AG04450 (cell line): ENCODE data around the gene EDRF1. TPM values are rescaled to one million over a fixed set of nuclear protein-coding genes. Genes with fewer than 3 reads are reported as not detected.

Experiments used
- CTCF ChIA-PET: fragments of 300-600, 350-600 bp; formaldehyde crosslinking; extraction: SDS; loops from one replicate; lab custom pipeline; 2022; ENCODE audit warnings: antibody characterized with exemption, inconsistent platforms; lab: Charles Lee
- POLR2A ChIA-PET: fragments of 350-600 bp; formaldehyde crosslinking; extraction: SDS; loops from one replicate; lab custom pipeline; 2021; ENCODE audit warnings: antibody characterized with exemption, inconsistent platforms; lab: Yijun Ruan, JAX
- DNase-seq: peaks from one replicate; pipeline ENCODE4 v3.0.0-alpha.2; 2011; ENCODE audit warnings: low read depth, low spot score
- H3K27ac ChIP-seq: one replicate; pipeline ENCODE4 v1.5.1; 2012; ENCODE audit warnings: low read depth, low read length, control low read depth
- H3K27me3 ChIP-seq: one replicate; pipeline ENCODE4 v1.6.0; 2012; ENCODE audit warnings: low read length; ENCODE audit not compliant: control insufficient read depth, insufficient read depth
- H3K4me3 ChIP-seq: 2 replicates; pipeline ENCODE4 v1.5.1; 2011; ENCODE audit warnings: mild to moderate bottlenecking, low read depth, low read length, control low read depth
- H3K9me3 ChIP-seq: 2 replicates; pipeline ENCODE4 v1.5.1; 2012; ENCODE audit warnings: low read length; ENCODE audit not compliant: control insufficient read depth, insufficient read depth
- polyA plus RNA-seq: library from polyadenylated mRNA; depleted of rRNA; stranded (reverse); fragments of >200 nt; gene quantifications from 2 replicates; pipeline ENCODE4 v1.2.3, GENCODE V29; 2011
- TF ChIP-seq, protein P1 (sequence below): IDR thresholded peaks from 2 replicates; pipeline ENCODE4 v1.5.1; 2011; ENCODE audit warnings: low read depth, low read length, control low read depth, inconsistent platforms

The EDRF1 gene
- polyA plus RNA-seq, 1 experiment, result 27.4 TPM

DNA sequence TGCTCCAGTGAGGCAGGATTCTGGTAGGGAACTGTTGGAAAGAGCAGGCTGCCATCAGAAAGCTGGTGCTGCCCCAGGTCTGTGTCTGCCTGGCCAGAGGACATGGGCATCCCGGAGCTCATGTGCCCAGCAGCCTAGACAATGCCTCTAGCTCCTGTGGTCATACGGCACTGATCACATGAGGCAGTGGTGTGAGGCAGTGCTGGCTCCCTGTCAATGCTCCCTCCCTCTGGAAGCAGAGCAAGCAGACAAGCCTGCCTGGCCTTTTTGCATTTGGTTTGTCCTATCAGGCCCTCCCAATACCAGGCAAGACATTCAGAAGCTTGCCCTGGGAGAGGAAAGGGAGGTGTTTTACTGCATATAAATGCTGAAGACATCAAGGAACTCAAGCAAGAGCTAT is 75.6 kb downstream of the EDRF1 start:
- DNase-seq, result no peak
- H3K4me3 ChIP-seq, result no peak overlapping the region
- no peaks in the 10 kb centered on the region for H3K9me3 ChIP-seq
- H3K27me3 ChIP-seq, result no peaks in the 10 kb centered on the region
- ChIA-PET CTCF (no interaction called here), POLR2A (interaction anchor here (0.6 kb wide), 1 partner anchor 9 kb away, joined by 3 read pairs; no protein-coding TSS in a partner anchor)
- TF ChIP-seq, protein P1, sequence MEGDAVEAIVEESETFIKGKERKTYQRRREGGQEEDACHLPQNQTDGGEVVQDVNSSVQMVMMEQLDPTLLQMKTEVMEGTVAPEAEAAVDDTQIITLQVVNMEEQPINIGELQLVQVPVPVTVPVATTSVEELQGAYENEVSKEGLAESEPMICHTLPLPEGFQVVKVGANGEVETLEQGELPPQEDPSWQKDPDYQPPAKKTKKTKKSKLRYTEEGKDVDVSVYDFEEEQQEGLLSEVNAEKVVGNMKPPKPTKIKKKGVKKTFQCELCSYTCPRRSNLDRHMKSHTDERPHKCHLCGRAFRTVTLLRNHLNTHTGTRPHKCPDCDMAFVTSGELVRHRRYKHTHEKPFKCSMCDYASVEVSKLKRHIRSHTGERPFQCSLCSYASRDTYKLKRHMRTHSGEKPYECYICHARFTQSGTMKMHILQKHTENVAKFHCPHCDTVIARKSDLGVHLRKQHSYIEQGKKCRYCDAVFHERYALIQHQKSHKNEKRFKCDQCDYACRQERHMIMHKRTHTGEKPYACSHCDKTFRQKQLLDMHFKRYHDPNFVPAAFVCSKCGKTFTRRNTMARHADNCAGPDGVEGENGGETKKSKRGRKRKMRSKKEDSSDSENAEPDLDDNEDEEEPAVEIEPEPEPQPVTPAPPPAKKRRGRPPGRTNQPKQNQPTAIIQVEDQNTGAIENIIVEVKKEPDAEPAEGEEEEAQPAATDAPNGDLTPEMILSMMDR, result no peak
- no peak overlapping the region for H3K27ac ChIP-seq

DNA sequence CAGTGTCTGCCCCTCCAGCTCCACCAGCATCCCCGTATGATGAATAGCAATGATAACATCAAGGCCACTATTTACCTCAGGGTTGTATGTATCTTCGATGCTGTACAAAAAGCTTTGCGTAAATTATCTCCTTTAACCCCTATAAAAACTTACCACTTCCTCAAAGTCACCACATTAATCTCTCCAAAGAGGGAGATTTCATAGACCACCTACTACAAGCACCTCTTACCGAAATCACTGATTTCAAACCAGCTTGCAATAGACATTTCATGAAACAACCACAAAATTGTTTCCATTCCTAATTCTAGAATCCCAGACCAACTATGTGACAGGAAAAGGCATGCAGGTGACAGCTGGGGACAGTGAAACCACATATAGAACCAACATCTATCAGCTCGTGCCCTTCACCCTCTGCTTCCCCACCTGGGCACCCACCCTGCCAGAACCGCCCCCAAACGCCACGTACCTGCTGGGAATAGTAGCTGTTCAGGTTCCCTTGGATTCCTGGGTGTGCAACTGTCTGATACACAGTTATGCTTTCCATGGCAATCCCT is 76.2 kb downstream of the EDRF1 start:
- POLR2A ChIA-PET, result no interaction called here
- no peak overlapping the region for H3K4me3 ChIP-seq
- no peaks in the 10 kb centered on the region for H3K27me3 ChIP-seq
- no peak overlapping the region for H3K27ac ChIP-seq
- CTCF ChIA-PET, result no interaction called here
- no peaks in the 10 kb centered on the region for H3K9me3 ChIP-seq
- TF ChIP-seq, protein P1, result no peak
- no peak for DNase-seq

DNA sequence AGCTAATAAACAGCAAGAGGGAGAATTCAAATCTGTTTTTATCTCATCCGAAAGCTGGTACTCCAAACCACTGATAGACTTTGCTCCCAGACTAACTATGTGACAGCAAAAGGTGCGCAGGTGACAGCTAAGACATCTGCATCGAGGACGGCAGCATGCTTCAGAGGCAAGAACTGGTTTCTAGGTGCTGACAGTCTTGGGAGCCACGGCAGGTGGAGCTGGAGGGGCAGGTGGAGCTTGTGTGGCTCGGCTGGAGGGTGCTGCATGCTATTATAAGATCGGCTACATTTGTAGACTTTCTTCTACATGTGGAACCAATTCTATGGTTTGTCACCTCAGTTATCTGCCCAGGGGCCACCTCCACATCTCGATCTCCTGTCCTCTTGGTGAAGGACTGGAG is 77.9 kb downstream of the EDRF1 start:
- H3K9me3 ChIP-seq, result no peaks in the 10 kb centered on the region
- TF ChIP-seq, protein P1, result no peak
- POLR2A ChIA-PET, result no interaction called here
- DNase-seq, result no peak
- no peaks in the 10 kb centered on the region for H3K27me3 ChIP-seq
- CTCF ChIA-PET, result interaction anchor here (0.6 kb wide), 1 partner anchor 637 kb away, joined by 8 read pairs; no protein-coding TSS in a partner anchor
- H3K27ac ChIP-seq, result no peak overlapping the region
- H3K4me3 ChIP-seq, result no peak overlapping the region

DNA sequence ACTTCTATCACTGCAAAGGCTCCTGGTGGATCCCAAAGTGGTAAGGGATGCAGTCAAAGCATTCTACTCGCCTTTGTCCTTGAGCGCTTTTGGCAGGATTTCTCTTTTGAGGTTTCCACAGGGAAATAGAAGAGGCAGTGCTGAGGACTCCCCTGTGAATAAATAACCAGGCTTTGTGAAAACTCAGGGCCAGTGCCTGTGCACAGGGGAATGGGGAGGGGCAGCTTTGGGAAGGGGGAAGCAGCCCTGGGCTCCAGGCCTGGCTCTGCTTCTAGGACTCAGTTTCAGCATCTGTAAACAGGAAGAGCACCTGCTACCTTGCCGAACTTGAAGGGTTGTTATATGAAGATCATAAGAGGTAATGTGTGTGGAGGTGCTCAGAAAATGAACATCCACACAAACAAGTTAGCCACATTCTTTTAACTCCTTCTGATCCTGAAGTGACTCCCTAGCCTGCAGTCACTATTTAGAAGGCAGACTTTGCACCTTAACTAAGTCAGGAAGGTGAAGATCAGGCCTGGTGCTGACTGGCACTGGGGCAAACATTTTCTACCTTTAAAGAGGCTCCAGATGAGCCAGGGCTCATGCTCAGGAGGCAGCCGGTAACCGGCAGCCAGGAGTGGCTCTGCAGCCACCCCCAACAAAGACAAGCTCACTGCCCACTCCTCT is 78.6 kb downstream of the EDRF1 start:
- DNase-seq, result no peak
- TF ChIP-seq, protein P1, result no peak
- H3K27ac ChIP-seq, result no peak overlapping the region
- POLR2A ChIA-PET, result no interaction called here
- CTCF ChIA-PET, result no interaction called here
- H3K9me3 ChIP-seq, result no peaks in the 10 kb centered on the region
- no peak overlapping the region for H3K4me3 ChIP-seq
- H3K27me3 ChIP-seq, result no peaks in the 10 kb centered on the region

DNA sequence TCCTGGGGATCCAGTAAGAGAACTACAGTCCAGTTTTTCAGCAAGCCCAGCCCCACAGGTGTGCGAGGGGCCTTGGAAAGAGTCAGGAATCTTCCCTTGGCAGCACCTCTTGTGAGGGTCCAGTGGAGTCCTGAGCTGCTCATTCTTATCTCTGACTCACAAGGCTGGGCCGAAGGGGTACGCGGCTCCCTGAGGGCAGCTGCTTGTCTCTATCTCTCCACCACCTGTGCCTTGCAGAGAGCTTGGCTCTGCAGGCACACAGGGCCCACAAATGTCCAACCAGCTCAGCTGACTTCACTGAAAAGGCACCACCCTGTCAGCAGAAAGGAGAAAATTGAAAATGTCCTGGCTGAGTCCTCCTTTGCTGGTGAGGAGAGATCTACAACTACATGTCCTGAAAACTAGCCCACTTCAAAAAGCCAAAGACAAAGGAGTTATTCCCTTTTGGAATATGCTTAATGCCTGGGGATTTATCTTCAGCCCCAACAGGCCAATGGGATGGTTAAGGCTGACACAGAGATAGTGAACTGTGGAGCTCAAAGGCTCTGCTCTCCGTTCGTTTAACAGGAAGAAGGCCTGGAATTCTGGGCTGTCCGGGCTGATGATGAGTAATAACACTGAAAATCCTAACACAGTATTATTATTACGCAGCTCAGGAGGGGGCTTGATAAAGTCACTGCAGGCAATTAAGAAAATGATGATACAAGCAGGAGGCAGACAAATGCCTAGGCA is 80.1 kb downstream of the EDRF1 start:
- H3K27me3 ChIP-seq, result no peaks in the 10 kb centered on the region
- TF ChIP-seq, protein P1, result no peak
- no peaks in the 10 kb centered on the region for H3K9me3 ChIP-seq
- ChIA-PET POLR2A (no interaction called here), CTCF (no interaction called here)
- DNase-seq, result no peak
- no peak overlapping the region for H3K4me3 ChIP-seq
- H3K27ac ChIP-seq, result no peak overlapping the region
